CD4-positive, alpha-beta T cell (primary cell): ENCODE measurements around the gene RPL7A. TPM values are rescaled to one million over a fixed set of nuclear protein-coding genes. Genes with fewer than 3 reads are reported as not detected.
A peak's percentile ranks its signal among the peaks of the same experiment; 100 is the strongest.
"Not testable (repeated sequence)": the region's sequence is repeated elsewhere in the genome, so short reads cannot be mapped to it uniquely, and the experiment has no call there.

Source experiments
- ATAC-seq: fragments of 200-7000 bp; cut with Tn5 transposase; one replicate; pipeline ENCODE4 v1.10.0; 2022; ENCODE audit warnings: mild to moderate bottlenecking; ENCODE audit not compliant: poor library complexity
- CTCF ChIA-PET: fragments of 350-600 bp; sonication (Branson Sonifier 250); formaldehyde crosslinking; loops from one replicate; lab custom pipeline; 2021; ENCODE audit warnings: antibody characterized with exemption, inconsistent platforms; lab: Charles Lee
- POLR2A ChIA-PET: fragments of 350-600 bp; sonication (Branson Sonifier 250); formaldehyde crosslinking; loops from one replicate; lab custom pipeline; 2021; ENCODE audit warnings: antibody characterized with exemption, inconsistent platforms; lab: Charles Lee
- DNase-seq, 14 experiments: peaks; one replicate each; pipeline ENCODE4 v3.0.0-alpha.2; 2013 to 2020; ENCODE audit warnings: mixed read lengths in 2 of 14
- H3K27ac ChIP-seq, 2 donors: one replicate each; pipeline versions ENCODE4 v1.5.1 to v1.7.0; 2013; ENCODE audit warnings: low read length in 2 of 2, low read depth in 1 of 2, mild to moderate bottlenecking in 1 of 2
- H3K27me3 ChIP-seq, 2 experiments: 1 replicate in 1 of 2; 2 replicates in 1 of 2; pipeline versions ENCODE4 v1.6.1 to v1.7.0; 2013; ENCODE audit warnings: low read length in 2 of 2, control low read depth in 1 of 2, mild to moderate bottlenecking in 1 of 2, moderate library complexity in 1 of 2; ENCODE audit not compliant: insufficient read depth in 2 of 2, control insufficient read depth in 1 of 2
- H3K36me3 ChIP-seq: one replicate; pipeline ENCODE4 v1.6.1; 2013; ENCODE audit warnings: low read length, control low read depth; ENCODE audit not compliant: insufficient read depth
- H3K4me1 ChIP-seq: one replicate; pipeline ENCODE4 v1.6.1; 2013; ENCODE audit warnings: low read length, control low read depth; ENCODE audit not compliant: insufficient read depth
- H3K4me3 ChIP-seq: one replicate; pipeline ENCODE4 v1.5.1; 2013; ENCODE audit warnings: mild to moderate bottlenecking, low read length, moderate library complexity
- H3K9me3 ChIP-seq, 2 experiments: 1 replicate in 1 of 2; 2 replicates in 1 of 2; pipeline versions ENCODE4 v1.6.1 to v1.7.0; 2013; ENCODE audit warnings: low read length in 2 of 2, mild to moderate bottlenecking in 2 of 2, control low read depth in 1 of 2, moderate library complexity in 1 of 2; ENCODE audit not compliant: control insufficient read depth in 1 of 2, insufficient read depth in 1 of 2
- H3K27ac Mint-ChIP-seq: one replicate; pipeline ENCODE4 v1.8.0; 2020; ENCODE audit warnings: mixed read lengths
- H3K27me3 Mint-ChIP-seq: one replicate; pipeline ENCODE4 v1.8.0; 2021; ENCODE audit warnings: mixed read lengths
- H3K36me3 Mint-ChIP-seq: one replicate; pipeline ENCODE4 v1.8.0; 2021; ENCODE audit warnings: low read depth, mixed read lengths
- H3K4me1 Mint-ChIP-seq: one replicate; pipeline ENCODE4 v1.8.0; 2021; ENCODE audit warnings: low read depth, mixed read lengths
- H3K4me3 Mint-ChIP-seq: one replicate; pipeline ENCODE4 v1.8.0; 2020; ENCODE audit warnings: mild to moderate bottlenecking, mixed read lengths
- H3K9me3 Mint-ChIP-seq: one replicate; pipeline ENCODE4 v1.8.0; 2020; ENCODE audit warnings: mixed read lengths
- CTCF ChIP-seq: fragments of 200-600 bp; IDR thresholded peaks from one replicate; pipeline ENCODE4 v1.8.0; 2022; ENCODE audit warnings: antibody characterized with exemption, mild to moderate bottlenecking
- intact Hi-C, 2 experiments: fragments of 100-400 bp; cut with DNase I in 1 of 2; cut with micrococcal nuclease in 1 of 2; formaldehyde crosslinking; loops; one replicate each; pipeline versions ENCODE4 v1.15.1 to v1.9.0; 2023 to 2025; cut with DNase I, micrococcal nuclease
- total RNA-seq, 174 experiments: library from RNA in 2 of 174; stranded (reverse) in 2 of 174; gene quantifications; one replicate each; pipeline ENCODE4 v1.2.3 and lab custom pipeline; 2021 to 2026

Gene RPL7A
- total RNA-seq, 2 experiments from 2014 or later, result 2,613 to 2,686 TPM

- Mint-ChIP-seq H3K9me3 (no peaks in the 10 kb centered on the region), H3K4me1 (peaks cover 17% of the 10 kb centered on the region), H3K36me3 (peaks cover 67% of the 10 kb centered on the region), H3K27ac (no peak overlapping the region), H3K4me3 (peak overlapping the region; percentile 11), H3K27me3 (no peaks in the 10 kb centered on the region)
- intact Hi-C loops, result loop anchor here in 1 of 2 experiments (5.0 kb wide), 2 partner anchors 301 to 386 kb away; partner anchors contain the start of gene GTF3C5
- ChIA-PET POLR2A (interaction anchor here (1.1 to 3.2 kb wide), 2 partner anchors 14 to 185 kb away, joined by 3 to 19 read pairs; partner anchors contain the start of genes MED22 and RPL7A), CTCF (no interaction called here)
- H3K27ac ChIP-seq, result no peak overlapping the region
- H3K27me3 ChIP-seq, result no peaks in the 10 kb centered on the region
- no peak overlapping the region for H3K4me3 ChIP-seq
- DNase-seq (peak in 1 of 14 experiments; percentile 28), ATAC-seq (no peak)
- H3K9me3 ChIP-seq, result no peaks in the 10 kb centered on the region
- peaks cover 37% of the 10 kb centered on the region for H3K4me1 ChIP-seq
- peaks cover 43% of the 10 kb centered on the region for H3K36me3 ChIP-seq
- no peak for TF ChIP-seq CTCF
Measured at GRCh38 chr9:133333566-133333965, 14.5 kb upstream of the RPL7A start.

- H3K4me3 Mint-ChIP-seq, result no peak overlapping the region
- Histone ChIP-seq H3K27ac (no peak overlapping the region), H3K27me3 (no peaks in the 10 kb centered on the region), H3K9me3 (no peaks in the 10 kb centered on the region), H3K4me3 (no peak overlapping the region), H3K36me3 (peaks cover 44% of the 10 kb centered on the region), H3K4me1 (peaks cover 37% of the 10 kb centered on the region)
- ATAC-seq (no peak), DNase-seq (no peak)
- no peaks in the 10 kb centered on the region for H3K27me3 Mint-ChIP-seq
- H3K27ac Mint-ChIP-seq, result no peak overlapping the region
- ChIA-PET POLR2A (interaction anchor here (1.1 to 3.2 kb wide), 3 partner anchors 14 to 186 kb away, joined by 3 to 19 read pairs (median 16); partner anchors contain the start of genes MED22, RPL7A and STKLD1), CTCF (interaction anchor here (1.0 kb wide), 1 partner anchor 153 kb away, joined by 3 read pairs; no protein-coding TSS in a partner anchor)
- no peaks in the 10 kb centered on the region for H3K9me3 Mint-ChIP-seq
- peaks cover 17% of the 10 kb centered on the region for H3K4me1 Mint-ChIP-seq
- intact Hi-C loops, result loop anchor here in 1 of 2 experiments (5.0 kb wide), 2 partner anchors 302 to 387 kb away; partner anchors contain the start of gene GTF3C5
- H3K36me3 Mint-ChIP-seq, result peaks cover 65% of the 10 kb centered on the region
- no peak for TF ChIP-seq CTCF
Measured at GRCh38 chr9:133334161-133334560, 13.9 kb upstream of the RPL7A start.

- ChIA-PET POLR2A (interaction anchor here (1.1 to 3.2 kb wide), 4 partner anchors 13 to 187 kb away, joined by 3 to 19 read pairs (median 10); partner anchors contain the start of genes MED22, RPL7A and STKLD1), CTCF (interaction anchor here (1.0 kb wide), 1 partner anchor 152 kb away, joined by 3 read pairs; no protein-coding TSS in a partner anchor)
- intact Hi-C loops, result loop anchor here in 1 of 2 experiments (5.0 kb wide), 5 partner anchors 142 to 663 kb away; partner anchors contain the start of genes GTF3C4, GTF3C5 and SLC2A6
- not testable (repeated sequence) for H3K9me3 Mint-ChIP-seq, ATAC-seq, H3K27ac ChIP-seq, DNase-seq, H3K27me3 Mint-ChIP-seq, H3K27me3 ChIP-seq, H3K9me3 ChIP-seq
- peaks cover 51% of the 10 kb centered on the region for H3K36me3 ChIP-seq
- Mint-ChIP-seq H3K4me3 (peak overlapping the region; percentile 97), H3K36me3 (peaks cover 68% of the 10 kb centered on the region), H3K4me1 (peaks cover 23% of the 10 kb centered on the region), H3K27ac (peak overlapping the region; percentile 91)
- peak overlapping the region; percentile 86 for H3K4me3 ChIP-seq
- H3K4me1 ChIP-seq, result peaks cover 42% of the 10 kb centered on the region
Measured at GRCh38 chr9:133334888-133335287, 13.1 kb upstream of the RPL7A start.
